BE2C (cell line): ENCODE results near the gene ZNF362.
"Not testable (repeated sequence)": the region's sequence is repeated elsewhere in the genome, so short reads cannot be mapped to it uniquely, and the experiment has no call there.

Experiments
- DNase-seq: peaks from one replicate; pipeline ENCODE4 v3.0.0-alpha.2; 2020
- H3K27me3 ChIP-seq: fragments of 250-450 bp; sonication (Bioruptor Pico); 2 replicates; pipeline ENCODE4 v1.5.1; 2020; ENCODE audit warnings: mild to moderate bottlenecking
- H3K36me3 ChIP-seq: fragments of 250-450 bp; sonication (Bioruptor Pico); 2 replicates; pipeline ENCODE4 v1.5.1; 2020; ENCODE audit warnings: mild to moderate bottlenecking
- H3K4me1 ChIP-seq: fragments of 250-450 bp; sonication (Bioruptor Pico); 2 replicates; pipeline ENCODE4 v1.5.1; 2020
- H3K4me3 ChIP-seq: 2 replicates; pipeline ENCODE4 v1.5.1; 2011; ENCODE audit warnings: low read depth, low read length
- H3K9me3 ChIP-seq: fragments of 250-450 bp; sonication (Bioruptor Pico); 2 replicates; pipeline ENCODE4 v1.5.1; 2020
- CTCF ChIP-seq: IDR thresholded peaks from 2 replicates; pipeline ENCODE4 v1.5.1; 2012; ENCODE audit warnings: mild to moderate bottlenecking, low read depth, low read length

The ZNF362 gene

GRCh38 chr1:33234131-33234530, 22.2 kb upstream of the ZNF362 start:
- DNase-seq: no peak

DNA sequence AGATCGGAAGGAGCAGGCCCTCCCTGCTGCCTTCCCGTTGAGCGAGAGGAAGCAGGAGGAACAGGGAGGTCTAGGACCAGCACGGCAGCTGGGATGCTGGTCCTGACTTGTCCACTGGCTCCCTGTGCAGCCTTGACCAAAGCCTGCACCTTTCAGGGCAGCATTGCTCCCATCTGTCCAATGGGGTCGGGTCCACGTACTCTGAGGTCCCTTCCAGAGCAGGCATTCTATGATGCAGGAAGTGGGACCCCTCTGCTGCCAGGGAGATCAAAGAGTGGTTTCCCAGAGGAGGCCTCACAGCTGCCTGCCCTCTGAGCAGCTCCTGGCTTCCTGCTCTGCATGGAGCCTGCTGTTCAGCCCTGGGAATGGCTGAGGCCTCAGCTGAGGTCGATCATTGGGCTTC, 21.7 kb upstream of the ZNF362 start:
- H3K9me3 ChIP-seq: no peaks in the 10 kb centered on the region
- no peaks in the 10 kb centered on the region for H3K36me3 ChIP-seq
- H3K4me1 ChIP-seq: no peaks in the 10 kb centered on the region
- TF ChIP-seq CTCF: no peak
- no peaks in the 10 kb centered on the region for H3K27me3 ChIP-seq
- no peak overlapping the region for H3K4me3 ChIP-seq
- DNase-seq: no peak

More at GRCh38 chr1:33234131-33234530, 22.2 kb upstream of the ZNF362 start:
- Histone ChIP-seq H3K4me1 (no peaks in the 10 kb centered on the region), H3K9me3 (no peaks in the 10 kb centered on the region), H3K27me3 (no peaks in the 10 kb centered on the region), H3K4me3 (no peak overlapping the region), H3K36me3 (no peaks in the 10 kb centered on the region)
- TF ChIP-seq CTCF: no peak

- Histone ChIP-seq H3K9me3 (no peaks in the 10 kb centered on the region), H3K36me3 (no peaks in the 10 kb centered on the region), H3K4me3 (no peak overlapping the region), H3K4me1 (no peaks in the 10 kb centered on the region), H3K27me3 (no peaks in the 10 kb centered on the region)
- no peak for DNase-seq
- TF ChIP-seq CTCF: no peak
Measured at GRCh38 chr1:33235521-33235920, 20.8 kb upstream of the ZNF362 start.

DNA sequence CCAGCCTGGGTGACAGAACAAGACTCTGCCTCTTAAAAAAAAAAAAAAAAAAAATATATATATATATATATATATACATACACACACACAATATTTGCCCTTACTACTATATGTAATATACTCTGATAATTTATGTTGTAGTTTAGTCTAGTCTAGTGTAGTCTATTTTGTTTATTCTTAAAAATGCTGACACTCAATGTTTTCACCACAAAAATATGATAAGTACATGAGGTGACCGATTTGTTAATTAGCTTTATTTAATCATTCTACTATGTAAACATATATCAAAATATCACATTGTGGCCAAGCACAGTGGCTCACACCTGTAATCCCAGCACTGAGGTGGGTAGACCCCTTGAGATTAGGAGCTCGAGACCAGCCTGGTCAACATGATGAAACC, 19.8 kb upstream of the ZNF362 start:
- Histone ChIP-seq H3K27me3 (no peaks in the 10 kb centered on the region), H3K4me1 (no peaks in the 10 kb centered on the region), H3K4me3 (no peak overlapping the region), H3K36me3 (no peaks in the 10 kb centered on the region), H3K9me3 (no peaks in the 10 kb centered on the region)
- no peak for TF ChIP-seq CTCF
- no peak for DNase-seq

DNA sequence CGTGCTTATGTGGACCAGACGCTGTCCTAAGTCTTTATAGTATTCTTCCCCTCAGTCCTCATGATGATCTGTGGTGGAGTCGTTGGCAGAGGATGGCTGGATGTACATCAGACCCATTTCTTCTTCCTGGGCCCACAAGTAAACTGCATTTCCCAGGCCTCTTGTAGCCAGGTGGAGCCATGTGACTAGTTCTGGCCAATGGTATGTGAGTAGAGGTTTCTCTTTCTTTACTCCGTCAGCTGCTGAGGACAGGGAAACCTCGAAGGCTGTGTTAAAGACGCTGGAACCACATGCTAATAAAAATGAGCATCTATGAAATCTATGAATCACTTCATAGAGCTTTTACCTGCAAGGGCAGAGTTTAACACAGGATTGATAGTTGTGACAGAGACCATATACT, 18.7 kb upstream of the ZNF362 start:
- H3K4me3 ChIP-seq: no peak overlapping the region
- no peaks in the 10 kb centered on the region for H3K27me3 ChIP-seq
- no peak for TF ChIP-seq CTCF
- no peaks in the 10 kb centered on the region for H3K9me3 ChIP-seq
- H3K4me1 ChIP-seq: no peaks in the 10 kb centered on the region
- no peak for DNase-seq
- no peaks in the 10 kb centered on the region for H3K36me3 ChIP-seq

DNA sequence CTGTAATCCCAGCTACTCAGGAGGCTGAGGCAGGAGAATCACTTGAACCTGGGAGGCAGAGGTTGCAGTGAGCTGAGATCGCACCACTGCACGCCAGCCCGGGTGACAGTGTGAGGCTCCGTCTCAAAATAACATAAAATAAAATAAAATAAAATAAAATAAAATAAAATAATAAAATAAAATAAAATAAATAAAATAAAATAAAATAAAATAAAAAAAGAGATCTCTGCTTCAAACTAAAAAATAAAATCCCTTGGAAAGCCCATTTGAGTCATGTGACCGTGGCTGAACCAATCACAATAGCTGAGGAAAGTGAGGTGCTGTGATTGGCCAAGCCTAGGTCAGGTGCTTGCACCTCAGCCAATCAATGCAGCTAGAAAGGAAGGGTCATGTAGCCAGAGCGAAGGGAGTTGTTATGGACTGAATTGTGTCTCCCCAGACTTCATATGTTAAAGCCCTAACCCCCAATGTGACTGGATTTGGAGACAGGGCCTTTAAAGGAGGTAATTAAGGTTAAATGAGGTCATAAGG, 18.0 kb upstream of the ZNF362 start:
- H3K36me3 ChIP-seq, H3K27me3 ChIP-seq, DNase-seq, H3K4me1 ChIP-seq, H3K9me3 ChIP-seq, H3K4me3 ChIP-seq: not testable (repeated sequence)

DNA sequence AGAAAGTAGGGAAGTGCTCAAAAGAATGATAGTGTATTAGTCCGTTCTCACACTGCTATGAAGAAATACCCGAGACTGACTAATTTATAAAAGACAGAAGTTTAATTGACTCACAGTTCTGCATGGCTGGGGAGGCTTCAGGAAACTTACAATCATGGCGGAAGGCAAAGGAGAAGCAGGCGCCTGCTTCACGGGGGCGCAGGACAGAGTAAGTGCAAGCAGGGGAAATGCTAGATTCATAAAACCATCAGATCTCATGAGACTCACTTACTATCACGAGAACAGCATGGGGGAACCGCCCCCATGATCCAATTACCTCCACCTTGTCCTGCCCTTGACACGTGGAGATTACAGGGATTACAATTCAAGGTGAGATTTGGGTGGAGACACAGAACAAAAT, 16.9 kb upstream of the ZNF362 start:
- not testable (repeated sequence) for H3K9me3 ChIP-seq, DNase-seq, H3K27me3 ChIP-seq, H3K4me3 ChIP-seq, H3K36me3 ChIP-seq, H3K4me1 ChIP-seq
